ENCODE results near the gene SMPDL3A. TPM values are rescaled to one million over a fixed set of nuclear protein-coding genes. Genes with fewer than 3 reads are reported as not detected.
A peak's percentile ranks its signal among the peaks of the same experiment; 100 is the strongest.

The SMPDL3A gene
- polyA plus RNA-seq, 1 experiment, result 6.4 TPM

- Histone ChIP-seq H3K27me3 (ENCODE audit: control insufficient read depth, insufficient read depth, low read length) (no peaks in the 10 kb centered on the region), H3K36me3 (ENCODE audit: control insufficient read depth, insufficient read depth, low read length) (no peaks in the 10 kb centered on the region), H3K4me3 (ENCODE audit: low read depth, low read length) (no peak overlapping the region)
- ChIA-PET CTCF (no interaction called here), POLR2A (no interaction called here)
- no peak for TF ChIP-seq CTCF (IDR thresholded peaks at IDR 0.05; ENCODE audit: insufficient read depth, low read depth, low read length)
- no peak for DNase-seq (ENCODE audit: low read depth)
These were observed 30.1 kb upstream of the SMPDL3A start for GRCh38 chr6:122758927-122759334.

- no peaks in the 10 kb centered on the region for H3K36me3 ChIP-seq (ENCODE audit: control insufficient read depth, insufficient read depth, low read length)
- no peaks in the 10 kb centered on the region for H3K27me3 ChIP-seq (ENCODE audit: control insufficient read depth, insufficient read depth, low read length)
- ChIA-PET POLR2A (no interaction called here), CTCF (no interaction called here)
- no peak for DNase-seq (ENCODE audit: low read depth)
- no peak overlapping the region for H3K4me3 ChIP-seq (ENCODE audit: low read depth, low read length)
- no peak for TF ChIP-seq CTCF (IDR thresholded peaks at IDR 0.05; ENCODE audit: insufficient read depth, low read depth, low read length)
These were observed 28.7 kb upstream of the SMPDL3A start for GRCh38 chr6:122760330-122760729.

GRCh38 chr6:122766256-122766655 is 22.8 kb upstream of the SMPDL3A start:
- POLR2A ChIA-PET, result no interaction called here
- TF ChIP-seq CTCF (IDR thresholded peaks at IDR 0.05; ENCODE audit: insufficient read depth, low read depth, low read length), result no peak
- no peak for DNase-seq (ENCODE audit: low read depth)
- H3K27me3 ChIP-seq (ENCODE audit: control insufficient read depth, insufficient read depth, low read length), result no peaks in the 10 kb centered on the region
- H3K36me3 ChIP-seq (ENCODE audit: control insufficient read depth, insufficient read depth, low read length), result no peaks in the 10 kb centered on the region
- H3K4me3 ChIP-seq (ENCODE audit: low read depth, low read length), result no peak overlapping the region
- CTCF ChIA-PET, result interaction anchor here (1.2 kb wide), 1 partner anchor 72 kb away, joined by 3 read pairs; no protein-coding TSS in a partner anchor

- no peaks in the 10 kb centered on the region for H3K36me3 ChIP-seq (ENCODE audit: control insufficient read depth, insufficient read depth, low read length)
- no peaks in the 10 kb centered on the region for H3K27me3 ChIP-seq (ENCODE audit: control insufficient read depth, insufficient read depth, low read length)
- no peak overlapping the region for H3K4me3 ChIP-seq (ENCODE audit: low read depth, low read length)
- CTCF ChIA-PET, result no interaction called here
- TF ChIP-seq CTCF (IDR thresholded peaks at IDR 0.05; ENCODE audit: insufficient read depth, low read depth, low read length), result peak; percentile 8; the same call in 1 of the 2 replicates
- POLR2A ChIA-PET, result no interaction called here
- DNase-seq (ENCODE audit: low read depth), result no peak
These were observed 18.0 kb upstream of the SMPDL3A start for GRCh38 chr6:122770835-122771601.

- no peak for DNase-seq (ENCODE audit: low read depth)
- POLR2A ChIA-PET, result no interaction called here
- CTCF ChIA-PET, result no interaction called here
- no peak for TF ChIP-seq CTCF (IDR thresholded peaks at IDR 0.05; ENCODE audit: insufficient read depth, low read depth, low read length)
- Histone ChIP-seq H3K4me3 (ENCODE audit: low read depth, low read length) (no peak overlapping the region), H3K27me3 (ENCODE audit: control insufficient read depth, insufficient read depth, low read length) (no peaks in the 10 kb centered on the region), H3K36me3 (ENCODE audit: control insufficient read depth, insufficient read depth, low read length) (no peaks in the 10 kb centered on the region)
These were observed 16.2 kb upstream of the SMPDL3A start for GRCh38 chr6:122772724-122773415.

All from BJ (cell line).